Esophagus (tissue), 2 donors: ENCODE results near the gene RICTOR. TPM values are rescaled to one million over a fixed set of nuclear protein-coding genes. Genes with fewer than 3 reads are reported as not detected.
"Not testable (repeated sequence)": the region's sequence is repeated elsewhere in the genome, so short reads cannot be mapped to it uniquely, and the experiment has no call there.

ENCODE experiments used
- H3K27ac ChIP-seq, 2 donors: one replicate each; pipeline ENCODE4 v1.5.1; 2013; ENCODE audit warnings: low read depth in 2 of 2, mild to moderate bottlenecking in 2 of 2, inconsistent platforms in 1 of 2, low read length in 1 of 2, moderate library complexity in 1 of 2
- H3K27me3 ChIP-seq, 2 donors: one replicate each; pipeline ENCODE4 v1.6.1; 2013; ENCODE audit warnings: low read length in 2 of 2, control low read depth in 1 of 2, mild to moderate bottlenecking in 1 of 2; ENCODE audit not compliant: insufficient read depth in 2 of 2, control insufficient read depth in 1 of 2
- H3K36me3 ChIP-seq, 2 donors: one replicate each; pipeline ENCODE4 v1.6.1; 2013; ENCODE audit warnings: low read length in 1 of 2; ENCODE audit not compliant: control insufficient read depth in 2 of 2, insufficient read depth in 2 of 2
- H3K4me1 ChIP-seq, 2 donors: one replicate each; pipeline ENCODE4 v1.6.1; 2013; ENCODE audit warnings: low read length in 1 of 2; ENCODE audit not compliant: control insufficient read depth in 2 of 2, insufficient read depth in 2 of 2
- H3K4me3 ChIP-seq, 2 donors: one replicate each; pipeline ENCODE4 v1.5.1; 2013; ENCODE audit warnings: low read length in 2 of 2, mild to moderate bottlenecking in 2 of 2, low read depth in 1 of 2, moderate library complexity in 1 of 2
- H3K9me3 ChIP-seq, 2 donors: one replicate each; pipeline ENCODE4 v1.6.1; 2013; ENCODE audit warnings: mild to moderate bottlenecking in 2 of 2, low read depth in 1 of 2, low read length in 1 of 2, moderate library complexity in 1 of 2; ENCODE audit not compliant: control insufficient read depth in 2 of 2, insufficient read depth in 1 of 2
- WGBS, 2 donors: extraction: QIAGEN DNeasy Blood & Tissue Kit; methylation state at CpG; one replicate each; pipeline ENCODE4 v1.1.7; 2013; 5-methylcytosine and 5-hydroxymethylcytosine counted together
- polyA plus RNA-seq, 2 donors: library from polyadenylated mRNA; stranded (reverse); fragments of 200-250 nt; gene quantifications; one replicate each; pipeline ENCODE4 v1.2.3, GENCODE V29; 2013
- donor health status: healthy with polysubstance abuse.
- donor health status: Bipolar disorder and iron deficiency.

RICTOR gene
- polyA plus RNA-seq, 2 donors = 2.8 to 4.4 TPM

- WGBS, 2 donors = 93 to 97% methylated on average over 12 of the region's 12 CpGs
- H3K27me3 ChIP-seq, H3K36me3 ChIP-seq, H3K27ac ChIP-seq, H3K9me3 ChIP-seq, H3K4me1 ChIP-seq, H3K4me3 ChIP-seq: not testable (repeated sequence)
These were observed 39.7 kb downstream of the RICTOR start for GRCh38 chr5:39034493-39034892.

- no peak overlapping the region for H3K27ac ChIP-seq
- 90 to 94% methylated on average over 1 of the region's 1 CpG for WGBS, 2 donors
- H3K9me3 ChIP-seq = peaks cover 0 to 2% of the 10 kb centered on the region in 2 donors
- H3K4me3 ChIP-seq = no peak overlapping the region
- no peaks in the 10 kb centered on the region for H3K27me3 ChIP-seq
- H3K4me1 ChIP-seq = no peaks in the 10 kb centered on the region
- H3K36me3 ChIP-seq = no peaks in the 10 kb centered on the region
These were observed 43.2 kb downstream of the RICTOR start for GRCh38 chr5:39031041-39031440.

GRCh38 chr5:39025456-39025855 is 48.7 kb downstream of the RICTOR start:
- Histone ChIP-seq H3K9me3 (peaks cover 0 to 2% of the 10 kb centered on the region in 2 donors), H3K36me3 (no peaks in the 10 kb centered on the region), H3K4me3 (no peak overlapping the region), H3K4me1 (peaks cover 0 to 2% of the 10 kb centered on the region in 2 donors), H3K27ac (no peak overlapping the region), H3K27me3 (no peaks in the 10 kb centered on the region)
- WGBS, 2 donors = 95 to 98% methylated on average over 4 of the region's 4 CpGs

GRCh38 chr5:39024884-39025283 is 49.3 kb downstream of the RICTOR start:
- H3K9me3 ChIP-seq = peaks cover 0 to 2% of the 10 kb centered on the region in 2 donors

GRCh38 chr5:39024005-39024404 is 50.2 kb downstream of the RICTOR start:
- WGBS, 2 donors = 77 to 84% methylated on average over 7 of the region's 7 CpGs
- no peaks in the 10 kb centered on the region for H3K36me3 ChIP-seq
- H3K27ac ChIP-seq = no peak overlapping the region
- H3K27me3 ChIP-seq = no peaks in the 10 kb centered on the region
- H3K4me1 ChIP-seq = peaks cover 0 to 2% of the 10 kb centered on the region in 2 donors
- no peak overlapping the region for H3K4me3 ChIP-seq
- H3K9me3 ChIP-seq = peaks cover 0 to 2% of the 10 kb centered on the region in 2 donors

More at GRCh38 chr5:39024884-39025283, 49.3 kb downstream of the RICTOR start:
- Histone ChIP-seq H3K4me1 (peaks cover 0 to 2% of the 10 kb centered on the region in 2 donors), H3K27me3 (no peaks in the 10 kb centered on the region), H3K4me3 (no peak overlapping the region), H3K36me3 (no peaks in the 10 kb centered on the region), H3K27ac (no peak overlapping the region)

GRCh38 chr5:39023121-39023520 is 51.1 kb downstream of the RICTOR start:
- Histone ChIP-seq H3K36me3 (no peaks in the 10 kb centered on the region), H3K9me3 (no peaks in the 10 kb centered on the region), H3K27me3 (no peaks in the 10 kb centered on the region), H3K27ac (no peak overlapping the region), H3K4me3 (no peak overlapping the region), H3K4me1 (peaks cover 0 to 2% of the 10 kb centered on the region in 2 donors)
- WGBS, 2 donors = 80 to 82% methylated on average over 4 of the region's 4 CpGs

- peaks cover 0 to 2% of the 10 kb centered on the region in 2 donors for H3K4me1 ChIP-seq
- H3K27me3 ChIP-seq = no peaks in the 10 kb centered on the region
- no peaks in the 10 kb centered on the region for H3K9me3 ChIP-seq
- no peaks in the 10 kb centered on the region for H3K36me3 ChIP-seq
- no peak overlapping the region for H3K27ac ChIP-seq
- 95 to 96% methylated on average over 4 of the region's 4 CpGs for WGBS, 2 donors
- no peak overlapping the region for H3K4me3 ChIP-seq
These were observed 52.0 kb downstream of the RICTOR start for GRCh38 chr5:39022151-39022550.

GRCh38 chr5:39021413-39021812 is 52.8 kb downstream of the RICTOR start:
- Histone ChIP-seq H3K4me1 (peaks cover 0 to 2% of the 10 kb centered on the region in 2 donors), H3K36me3 (no peaks in the 10 kb centered on the region), H3K4me3 (no peak overlapping the region), H3K27me3 (no peaks in the 10 kb centered on the region), H3K27ac (no peak overlapping the region), H3K9me3 (no peaks in the 10 kb centered on the region)
- WGBS, 2 donors = 67 to 74% methylated on average over 1 of the region's 1 CpG

GRCh38 chr5:39020458-39020857 is 53.7 kb downstream of the RICTOR start:
- Histone ChIP-seq H3K4me1 (peaks cover 0 to 2% of the 10 kb centered on the region in 2 donors), H3K27ac (no peak overlapping the region)
- 92 to 94% methylated on average over 3 of the region's 3 CpGs for WGBS, 2 donors

GRCh38 chr5:39019254-39019653 is 54.9 kb downstream of the RICTOR start:
- 71 to 78% methylated on average over 4 of the region's 4 CpGs for WGBS, 2 donors
- Histone ChIP-seq H3K4me3 (no peak overlapping the region), H3K4me1 (peaks cover 0 to 2% of the 10 kb centered on the region in 2 donors), H3K9me3 (no peaks in the 10 kb centered on the region), H3K27ac (no peak overlapping the region), H3K36me3 (no peaks in the 10 kb centered on the region), H3K27me3 (no peaks in the 10 kb centered on the region)

More at GRCh38 chr5:39020458-39020857, 53.7 kb downstream of the RICTOR start:
- no peaks in the 10 kb centered on the region for H3K9me3 ChIP-seq
- no peaks in the 10 kb centered on the region for H3K27me3 ChIP-seq
- no peak overlapping the region for H3K4me3 ChIP-seq
- H3K36me3 ChIP-seq = no peaks in the 10 kb centered on the region
